Kidney (tissue), 14 donors: ENCODE measurements around the gene IQSEC1. TPM values are rescaled to one million over a fixed set of nuclear protein-coding genes. Genes with fewer than 3 reads are reported as not detected.
A peak's percentile ranks its signal among the peaks of the same experiment; 100 is the strongest.

ENCODE experiments used
- DNase-seq, 5 donors: peaks; one replicate each; pipeline ENCODE4 v3.0.0-alpha.2; 2013 to 2020
- FAIRE-seq: peaks from 2 replicates; lab custom pipeline; 2012; peaks lifted over from hg19 to GRCh38; lab: Jason Lieb, UNC
- H3K27ac ChIP-seq, 2 donors: one replicate each; pipeline ENCODE4 v1.7.0; 2013; ENCODE audit warnings: low read depth in 2 of 2, low read length in 2 of 2, inconsistent platforms in 1 of 2
- H3K27me3 ChIP-seq: one replicate; pipeline ENCODE4 v1.7.1; 2013; ENCODE audit warnings: low read length, inconsistent platforms; ENCODE audit not compliant: control insufficient read depth, insufficient read depth
- H3K36me3 ChIP-seq, 3 donors: one replicate each; pipeline versions ENCODE4 v1.7.0 to v1.7.1; 2013; ENCODE audit warnings: low read length in 3 of 3, control low read depth in 1 of 3, inconsistent platforms in 1 of 3; ENCODE audit not compliant: insufficient read depth in 3 of 3, control insufficient read depth in 2 of 3
- H3K4me1 ChIP-seq, 3 donors: one replicate each; pipeline versions ENCODE4 v1.7.0 to v1.7.1; 2013; ENCODE audit warnings: low read length in 3 of 3, inconsistent platforms in 1 of 3, low read depth in 1 of 3; ENCODE audit not compliant: control insufficient read depth in 2 of 3, insufficient read depth in 2 of 3
- H3K4me3 ChIP-seq, 3 donors: one replicate each; pipeline versions ENCODE4 v1.7.0 to v1.8.1; 2013; ENCODE audit warnings: low read length in 3 of 3, control low read depth in 1 of 3, inconsistent platforms in 1 of 3
- H3K9ac ChIP-seq, 3 donors: one replicate each; pipeline versions ENCODE4 v1.7.0 to v1.7.1; 2013; ENCODE audit warnings: low read length in 3 of 3, control low read depth in 1 of 3, inconsistent platforms in 1 of 3
- H3K9me3 ChIP-seq, 3 donors: one replicate each; pipeline versions ENCODE4 v1.7.0 to v1.7.1; 2013; ENCODE audit warnings: low read length in 3 of 3, control low read depth in 1 of 3, inconsistent platforms in 1 of 3; ENCODE audit not compliant: control insufficient read depth in 2 of 3, insufficient read depth in 1 of 3
- CTCF ChIP-seq: IDR thresholded peaks from 3 replicates; pipeline ENCODE4 v1.5.1; 2012; ENCODE audit warnings: mild to moderate bottlenecking, moderate library complexity, borderline replicate concordance; ENCODE audit not compliant: insufficient read depth; ENCODE audit errors: extremely low read depth
- intact Hi-C: fragments of 100-400 bp; cut with DNase I; formaldehyde crosslinking; loops from one replicate; pipeline ENCODE4 v1.11.1; 2022
- polyA plus RNA-seq: library from polyadenylated mRNA; stranded (reverse); fragments of 350-450 nt; fragmentation: Illumina TruSeq; extraction: RNeasy Lipid Tissue Mini Kit (QIAGEN cat#74804); gene quantifications from one replicate; pipeline ENCODE4 v1.2.3, GENCODE V29; 2014; ENCODE audit warnings: low read depth, low replicate concordance; ENCODE audit not compliant: insufficient read depth
- total RNA-seq: library from RNA; stranded (reverse); fragmentation: NEBNext Ultra II Directional; extraction: Animal tissue kit (Norgen Biotek cat#: 25700); gene quantifications from one replicate; pipeline ENCODE4 v1.2.1, GENCODE V29; 2021
- donor health status: control.
- donor health status: control.
- donor health status: control.
- donor health status: control.
- donor health status: control.
- donor health status: DM: yes; HTN: yes; CAD: no.
- donor health status: Normal renal cell carcinoma (clear cell type).

Gene IQSEC1
- total and polyA plus RNA-seq, 2 donors from 2014 or later, result 15.1 to 45.7 TPM

- no peak for DNase-seq
Measured at GRCh38 chr3:13093687-13094086, 20.5 kb upstream of the IQSEC1 start.

GRCh38 chr3:13092621-13093617, 19.7 kb upstream of the IQSEC1 start:
- Histone ChIP-seq H3K4me3 (no peak overlapping the region), H3K9me3 (no peaks in the 10 kb centered on the region)

More at GRCh38 chr3:13093687-13094086, 20.5 kb upstream of the IQSEC1 start:
- no peak for FAIRE-seq
- TF ChIP-seq CTCF, result no peak
- H3K27ac ChIP-seq, result no peak overlapping the region
- H3K27me3 ChIP-seq, result no peaks in the 10 kb centered on the region
- H3K9ac ChIP-seq, result no peak overlapping the region
- H3K36me3 ChIP-seq, result no peaks in the 10 kb centered on the region
- intact Hi-C loops, result loop anchor here (5.0 kb wide), 1 partner anchor 359 kb away; no protein-coding TSS in a partner anchor
- H3K4me1 ChIP-seq, result no peaks in the 10 kb centered on the region
- no peak overlapping the region for H3K4me3 ChIP-seq
- no peaks in the 10 kb centered on the region for H3K9me3 ChIP-seq

DNA sequence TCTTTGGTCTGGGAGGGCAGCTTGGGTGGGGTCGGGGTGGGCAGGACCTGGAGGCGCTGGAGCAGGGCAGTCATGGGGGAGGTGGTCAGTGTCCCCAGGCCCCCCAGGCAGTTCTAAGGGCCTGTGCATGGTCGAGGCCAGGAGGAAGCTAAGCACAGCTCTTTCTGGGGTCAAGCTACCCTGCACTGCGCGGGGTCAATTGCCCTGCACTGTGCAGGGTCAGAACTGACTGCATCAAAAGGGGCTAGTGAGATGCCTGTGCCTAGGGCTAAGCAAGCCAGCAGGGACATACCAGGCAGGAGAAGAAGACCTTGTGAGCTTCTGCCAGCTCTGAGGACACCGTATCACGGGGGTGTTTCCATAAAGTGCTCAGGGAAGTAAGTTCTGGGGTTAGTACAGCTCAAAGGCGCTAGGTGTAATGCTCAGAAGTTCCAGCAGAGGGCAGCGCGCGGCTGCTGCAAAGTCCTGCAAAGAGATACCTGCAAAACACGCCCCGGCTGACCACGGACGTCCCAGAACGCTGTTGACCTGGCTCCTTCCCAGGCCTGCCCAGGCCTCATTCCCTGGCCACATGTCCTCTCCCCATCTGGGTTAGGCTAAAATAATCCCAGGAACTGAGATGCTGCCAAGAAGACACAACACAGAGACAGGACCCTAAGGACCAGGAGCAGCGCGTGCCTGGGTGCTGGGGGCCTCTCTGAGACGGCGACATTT, 18.8 kb upstream of the IQSEC1 start:
- no peak overlapping the region for H3K27ac ChIP-seq
- H3K27me3 ChIP-seq, result no peaks in the 10 kb centered on the region
- no peaks in the 10 kb centered on the region for H3K4me1 ChIP-seq
- intact Hi-C loops, result loop anchor here (5.0 kb wide), 1 partner anchor 360 kb away; no protein-coding TSS in a partner anchor
- H3K9me3 ChIP-seq, result no peaks in the 10 kb centered on the region
- H3K4me3 ChIP-seq, result no peak overlapping the region
- H3K36me3 ChIP-seq, result no peaks in the 10 kb centered on the region
- FAIRE-seq (no peak), DNase-seq (peak; percentile 81 to 89 (median 85))
- no peak overlapping the region for H3K9ac ChIP-seq
- peak; percentile 96 for TF ChIP-seq CTCF

More at GRCh38 chr3:13092621-13093617, 19.7 kb upstream of the IQSEC1 start:
- no peak overlapping the region for H3K27ac ChIP-seq
- H3K36me3 ChIP-seq, result no peaks in the 10 kb centered on the region
- H3K9ac ChIP-seq, result no peak overlapping the region
- DNase-seq, result no peak
- intact Hi-C loops, result loop anchor here (5.0 kb wide), 1 partner anchor 359 kb away; no protein-coding TSS in a partner anchor
- no peak for FAIRE-seq
- TF ChIP-seq CTCF, result no peak
- H3K27me3 ChIP-seq, result no peaks in the 10 kb centered on the region
- H3K4me1 ChIP-seq, result no peaks in the 10 kb centered on the region
